Fibroblast of skin of left biceps (primary cell): ENCODE data around the gene GPM6B.
A peak's percentile ranks its signal among the peaks of the same experiment; 100 is the strongest.

Experiments used
- DNase-seq, 2 experiments: peaks; one replicate each; pipeline ENCODE4 v3.0.0-alpha.2; 2013; ENCODE audit warnings: low read depth in 2 of 2

Gene GPM6B

GRCh38 chrX:13825178-13825762, 8.4 kb upstream of the GPM6B start:
- DNase-seq, result no peak

DNA sequence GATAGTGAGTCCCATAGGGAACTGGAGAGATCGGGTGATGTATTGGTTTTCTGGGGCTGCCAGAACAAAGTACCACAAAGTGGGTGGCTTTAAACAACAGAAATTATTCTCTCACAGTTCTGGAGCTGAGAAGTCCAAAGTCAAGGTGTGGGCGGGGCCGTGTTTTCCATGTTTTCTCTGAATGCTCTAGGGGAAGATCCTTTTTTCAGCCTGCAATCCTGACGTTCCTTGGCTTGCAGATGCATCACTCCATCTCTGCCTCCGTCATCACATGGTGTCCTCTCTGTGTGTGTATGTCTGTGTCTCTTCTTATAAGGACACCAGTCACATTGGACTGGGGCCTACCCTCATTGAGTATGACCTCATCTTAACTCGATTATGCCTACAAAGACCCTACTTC, 7.9 kb upstream of the GPM6B start:
- no peak for DNase-seq

GRCh38 chrX:13821738-13822137, 4.8 kb upstream of the GPM6B start:
- no peak for DNase-seq

DNA sequence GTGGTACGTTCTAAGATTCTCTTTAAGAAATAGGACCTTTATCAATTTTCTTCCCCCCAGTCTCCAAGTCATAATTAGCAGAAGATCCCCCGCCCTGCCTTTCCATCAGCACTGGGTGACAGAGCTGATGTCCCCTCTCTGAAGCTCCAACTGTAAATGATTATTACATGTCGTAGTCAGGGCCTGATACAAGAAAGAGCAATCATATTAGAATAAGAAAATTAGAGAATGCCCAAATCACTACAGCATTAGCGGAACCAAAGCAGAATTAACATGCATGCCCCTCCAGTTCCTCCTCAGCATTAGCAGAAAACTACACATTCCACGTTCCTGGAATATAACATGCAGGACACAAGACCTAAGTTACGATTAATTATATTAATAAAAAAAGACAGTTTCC, 717 bp downstream of the GPM6B start:
- DNase-seq, result no peak

DNA sequence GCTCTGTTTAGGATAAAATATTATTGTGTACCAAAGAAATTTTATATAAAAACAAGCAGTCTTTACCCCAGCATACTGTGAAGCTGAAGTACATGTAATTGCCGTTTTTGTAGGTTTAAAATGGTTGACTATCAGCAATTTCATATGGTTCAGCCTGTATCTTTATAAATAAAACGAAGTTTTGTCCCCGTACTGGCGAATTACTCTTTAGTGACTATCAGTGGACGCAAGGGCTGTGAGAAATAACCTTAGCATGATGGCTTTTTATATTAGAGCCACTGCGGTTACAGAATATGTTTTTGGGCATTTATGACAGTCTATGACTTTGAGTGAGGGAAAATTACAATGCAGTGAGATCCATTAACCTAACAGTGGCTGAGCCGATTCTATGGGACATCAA, 1.2 kb downstream of the GPM6B start:
- no peak for DNase-seq

- peak; percentile 1 to 26 for DNase-seq
Observed at GRCh38 chrX:13808865-13809264, 8.0 kb downstream of the GPM6B start.

DNA sequence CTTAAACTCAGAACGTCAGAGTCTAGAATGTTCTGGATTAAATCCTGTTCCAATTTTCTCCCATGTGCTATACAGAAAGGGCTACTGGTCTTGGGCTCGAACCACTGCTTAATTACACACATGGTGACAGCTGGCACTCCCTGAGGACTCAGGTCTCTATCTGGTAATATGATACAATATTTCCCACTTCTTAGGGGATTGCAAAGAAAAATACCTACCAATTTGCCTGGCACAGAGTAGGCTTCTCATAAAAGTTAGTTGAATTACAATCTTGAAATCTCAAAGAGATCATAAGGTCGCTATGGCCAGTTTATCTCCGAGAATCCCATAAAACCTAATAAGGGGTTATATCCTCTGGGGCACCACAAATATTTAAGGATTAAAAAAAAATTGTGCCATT, 8.6 kb downstream of the GPM6B start:
- DNase-seq, result no peak

DNA sequence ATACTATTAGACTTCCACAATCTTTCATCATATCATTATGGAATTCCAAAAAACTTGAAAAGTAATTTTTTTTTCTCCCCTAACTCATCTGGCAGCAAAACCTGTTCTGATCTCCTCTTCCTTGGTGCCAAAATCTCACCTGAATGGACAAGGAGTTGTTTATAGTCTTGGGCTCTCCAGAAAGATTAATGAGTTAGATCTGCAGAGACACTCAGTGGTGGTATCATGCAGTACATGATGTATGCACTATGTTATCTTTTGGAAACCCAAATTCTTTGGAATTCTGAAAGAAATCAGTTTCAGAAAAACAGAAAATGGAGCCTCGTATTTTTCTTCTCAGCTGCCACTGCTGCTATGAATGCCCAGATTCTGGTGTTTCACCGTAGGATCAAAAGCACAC, 11.7 kb downstream of the GPM6B start:
- DNase-seq, result no peak

DNA sequence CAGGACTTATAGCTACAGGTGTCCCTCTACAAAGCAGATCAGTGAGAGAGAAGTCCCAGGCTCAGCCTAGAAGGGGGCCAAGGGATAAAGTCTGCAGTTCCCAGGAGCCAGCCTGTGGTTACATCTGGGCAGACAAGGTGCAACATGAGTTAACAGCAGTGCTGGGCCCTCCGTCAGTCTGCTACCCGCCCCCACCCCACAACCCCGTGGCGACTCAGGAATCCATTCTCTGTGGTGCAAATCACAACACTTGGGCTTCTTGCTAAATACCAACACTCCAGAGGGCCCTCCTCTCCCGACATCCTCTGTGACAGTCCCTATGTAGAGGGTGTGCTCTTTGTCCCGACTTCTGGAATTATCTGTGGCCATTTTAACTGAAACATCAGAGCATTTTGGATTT, 13.8 kb downstream of the GPM6B start:
- DNase-seq, result no peak

DNA sequence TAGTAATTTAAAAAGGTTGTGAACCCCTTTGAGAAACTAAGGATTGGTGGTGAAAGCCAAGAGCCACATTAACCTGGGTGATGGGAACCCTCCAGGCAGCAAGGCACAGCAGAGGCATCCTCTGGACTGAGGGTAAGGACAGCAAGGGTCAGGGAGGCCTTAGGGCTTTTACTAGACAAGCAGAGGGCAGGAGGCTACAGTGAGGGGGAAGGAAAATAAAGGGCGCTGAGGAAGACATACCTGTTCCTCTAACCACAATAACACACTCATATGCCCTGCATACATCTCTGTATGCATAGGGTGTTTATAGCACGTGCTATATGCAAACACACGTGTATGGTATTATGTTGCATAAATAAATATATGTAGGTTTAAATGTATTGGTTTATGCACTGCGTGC, 18.7 kb downstream of the GPM6B start:
- no peak for DNase-seq

- DNase-seq, result no peak
Observed at GRCh38 chrX:13797512-13797911, 19.4 kb downstream of the GPM6B start.

DNA sequence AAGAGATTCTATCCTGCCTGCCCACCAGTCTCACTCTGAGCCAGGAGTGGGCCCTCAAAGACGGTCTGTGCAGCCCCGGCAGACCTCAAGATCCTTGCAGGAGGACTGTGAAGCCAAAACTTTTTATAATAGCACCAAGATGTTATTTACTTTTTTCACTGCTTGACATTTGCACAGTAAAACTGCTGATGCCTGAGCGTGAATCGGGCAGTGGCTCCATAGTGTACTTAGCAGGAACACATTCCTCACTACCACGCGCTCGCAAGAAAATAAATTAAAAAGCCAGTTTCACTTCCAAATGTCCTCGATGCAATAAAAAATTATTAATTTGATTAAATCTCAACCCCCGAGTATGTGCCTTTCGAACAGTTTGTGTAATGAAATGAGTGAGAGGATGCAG, 22.5 kb downstream of the GPM6B start:
- DNase-seq, result no peak

GRCh38 chrX:13793897-13794296, 23.0 kb downstream of the GPM6B start:
- no peak for DNase-seq

GRCh38 chrX:13791559-13791958, 25.3 kb downstream of the GPM6B start:
- DNase-seq, result no peak

DNA sequence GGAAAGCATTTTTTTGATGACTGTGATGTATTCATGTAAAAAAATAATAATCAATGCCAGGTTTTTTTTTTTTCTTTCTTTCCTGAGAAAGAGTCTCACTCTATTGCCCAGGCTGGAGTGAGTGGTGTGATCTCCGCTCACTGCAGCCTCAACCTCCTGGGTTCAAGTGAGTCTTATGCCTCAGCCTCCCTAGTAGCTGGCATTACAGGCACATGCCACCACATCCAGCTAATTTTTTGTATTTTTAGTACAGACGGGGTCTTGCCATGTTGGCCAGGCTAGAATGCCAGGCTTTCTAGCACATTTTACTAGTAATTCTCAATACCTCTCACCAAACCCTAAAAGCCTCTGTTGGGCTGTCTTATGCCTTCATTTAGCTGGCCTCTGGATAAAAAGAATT, 25.7 kb downstream of the GPM6B start:
- DNase-seq, result no peak

DNA sequence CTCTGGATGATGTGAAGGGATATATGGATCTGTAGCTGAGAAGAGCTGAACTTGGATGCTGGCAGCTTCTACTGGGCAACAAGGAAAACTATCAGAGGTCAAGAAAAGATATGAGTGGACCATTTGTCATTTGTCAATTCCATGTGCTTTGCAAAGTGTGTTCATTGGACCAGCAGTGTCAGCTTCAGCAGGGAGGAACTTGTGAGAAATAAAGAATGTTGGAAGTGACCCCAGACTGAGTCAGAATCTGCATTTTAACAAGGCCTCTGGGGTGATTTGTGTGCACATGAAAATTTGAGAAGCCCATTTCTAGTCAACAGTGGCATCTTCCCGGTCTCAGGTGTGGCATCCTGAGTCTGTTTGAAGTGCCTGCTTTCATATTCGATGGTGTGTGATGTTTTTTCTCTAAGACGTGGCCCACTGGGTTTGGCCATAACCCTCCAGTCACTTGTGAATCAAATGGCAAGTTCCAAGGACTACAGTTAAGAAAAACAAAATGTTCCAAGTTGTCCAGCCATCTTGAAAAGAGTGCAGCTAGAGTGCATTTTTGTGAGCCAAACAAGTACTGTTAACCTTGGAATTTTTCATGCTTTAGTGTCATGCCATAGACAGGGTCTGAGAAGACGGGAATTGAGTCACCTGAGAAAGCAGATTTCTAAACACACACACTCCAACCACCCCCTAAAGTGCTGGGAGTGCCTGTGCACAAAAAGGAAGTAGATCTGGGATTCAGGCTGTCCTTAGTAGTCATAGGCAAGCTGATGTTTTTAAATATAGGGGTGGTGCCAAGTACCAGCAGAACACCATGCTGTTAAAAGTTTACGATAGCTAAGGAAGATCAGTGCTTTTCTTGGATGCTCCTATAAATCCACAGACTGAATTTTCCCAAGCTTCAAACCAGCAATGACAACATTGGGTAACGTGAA, 26.4 kb downstream of the GPM6B start:
- no peak for DNase-seq

- DNase-seq, result no peak
Observed at GRCh38 chrX:13786048-13786447, 30.8 kb downstream of the GPM6B start.

DNA sequence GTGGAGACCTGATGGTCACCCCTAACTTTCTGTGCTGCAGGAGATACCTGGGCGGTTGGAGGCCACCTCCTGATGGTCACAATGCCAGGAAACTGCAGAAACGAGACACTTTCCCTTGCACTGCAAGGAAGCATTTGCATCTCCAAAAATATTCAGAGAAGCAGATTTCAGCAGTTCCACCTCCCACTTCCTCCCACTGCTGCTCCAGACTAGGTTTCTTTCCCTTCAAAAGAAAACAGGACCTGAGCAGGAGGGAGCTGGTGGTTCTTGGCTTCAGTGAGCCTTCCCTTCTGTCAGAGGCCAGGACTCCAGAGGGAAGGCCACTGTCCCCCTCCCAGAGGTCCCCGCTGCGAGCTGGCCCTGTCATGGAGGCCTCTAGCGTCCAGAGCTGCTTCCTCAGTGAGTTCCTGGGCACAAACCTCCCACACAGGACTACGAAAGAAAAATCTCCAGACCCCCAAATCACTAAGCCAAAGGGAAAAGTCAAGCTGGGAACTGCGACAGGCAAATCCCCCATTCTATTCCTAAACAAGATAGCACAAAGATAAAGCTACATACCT, 35.9 kb downstream of the GPM6B start:
- no peak for DNase-seq

DNA sequence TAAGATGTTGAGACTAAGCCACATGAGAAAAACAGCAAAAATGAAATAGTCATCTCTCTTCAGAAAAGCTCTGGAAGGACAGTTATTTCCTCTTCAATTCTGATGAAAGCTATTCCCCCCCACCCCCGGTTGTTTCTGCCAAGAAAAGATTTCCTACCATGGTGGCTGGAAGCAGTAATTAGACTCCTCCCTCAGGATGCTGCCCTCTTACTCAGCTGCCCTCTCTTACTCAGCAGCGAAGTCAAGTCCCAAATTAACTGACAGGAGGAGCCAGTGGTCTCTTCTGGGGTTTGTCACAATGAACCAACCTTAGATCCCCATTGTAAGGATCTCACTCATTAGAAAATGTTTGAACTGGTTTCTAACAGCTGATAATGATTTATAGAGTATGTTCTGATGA, 38.0 kb downstream of the GPM6B start:
- no peak for DNase-seq

GRCh38 chrX:13776387-13776786, 40.5 kb downstream of the GPM6B start:
- no peak for DNase-seq

DNA sequence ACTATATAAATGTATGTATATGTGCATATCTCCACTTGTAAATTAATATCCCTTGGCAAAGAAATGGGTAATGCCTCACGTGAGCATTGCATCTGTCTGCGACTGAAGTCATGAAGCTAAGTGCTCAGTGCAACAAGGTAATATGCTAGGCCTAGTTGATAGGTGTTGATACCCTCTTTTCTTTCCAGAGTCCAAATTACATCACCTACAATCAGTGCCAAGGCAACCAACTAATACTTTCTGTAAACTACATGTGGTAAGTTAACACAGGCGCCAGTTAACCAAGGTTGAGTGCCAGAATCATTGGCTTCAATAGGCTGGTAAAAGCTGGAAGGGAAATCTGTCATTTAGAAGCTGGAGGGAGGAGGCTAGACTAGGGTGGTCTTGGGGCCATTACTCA, 41.1 kb downstream of the GPM6B start:
- no peak for DNase-seq

DNA sequence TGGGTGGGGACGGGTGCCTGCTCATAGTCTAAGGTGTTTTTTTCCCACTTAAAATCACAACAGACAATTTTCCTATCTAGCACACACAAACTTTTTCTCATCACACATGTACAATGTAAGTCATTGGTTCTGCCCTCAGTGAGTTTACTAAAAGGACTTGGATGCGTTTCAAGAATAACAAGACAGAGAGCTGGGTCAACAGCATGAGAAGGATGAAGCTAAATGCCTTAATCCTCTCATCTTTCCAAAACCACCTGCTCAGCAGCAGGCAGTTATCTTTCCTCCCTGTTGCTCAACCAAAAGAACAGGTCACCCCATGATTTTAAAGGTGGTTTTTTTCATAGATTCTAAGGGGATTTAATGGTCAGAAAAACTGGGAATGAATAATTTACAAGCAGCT, 42.2 kb downstream of the GPM6B start:
- no peak for DNase-seq

GRCh38 chrX:13770013-13770535, 46.8 kb downstream of the GPM6B start:
- no peak for DNase-seq
